ENCODE measurements around the gene GRIN2A. TPM values are rescaled to one million over a fixed set of nuclear protein-coding genes. Genes with fewer than 3 reads are reported as not detected.

GRIN2A gene
- polyA plus RNA-seq, 2 of the 4 experiments (the other 2 are of a cell fraction), result not detected

GRCh38 chr16:9949396-9949795, 232.8 kb downstream of the GRIN2A start:
- Histone ChIP-seq H3K4me2 (no peak overlapping the region), H3K9me3 (no peaks in the 10 kb centered on the region), H3K4me3 (no peak overlapping the region), H3K4me1 (no peaks in the 10 kb centered on the region), H3K27ac (no peak overlapping the region)
- 12% methylated on average over 5 of the region's 5 CpGs for WGBS (ENCODE audit: missing lambda C conversion rate)
- no peak for ATAC-seq
- no peak for DNase-seq (ENCODE audit: low read depth in 1 of 2, low spot score in 1 of 2)
- TF ChIP-seq BHLHE40 (IDR thresholded peaks at IDR 0.05; ENCODE audit: low read depth, low read length), result no peak
- no peak for TF ChIP-seq PBX3 (IDR thresholded peaks at IDR 0.05)
- no peak for TF ChIP-seq NPAS2 (CRISPR knock-in tag; IDR thresholded peaks at IDR 0.05; ENCODE audit: borderline replicate concordance)
- TF ChIP-seq ZC3H11A (IDR thresholded peaks at IDR 0.05), result no peak
- no peak for TF ChIP-seq MAX (IDR thresholded peaks at IDR 0.05)
- no peak for TF ChIP-seq ZSCAN20 (CRISPR knock-in tag; IDR thresholded peaks at IDR 0.05)
- TF ChIP-seq HOXA7 (CRISPR knock-in tag; IDR thresholded peaks at IDR 0.05), result no peak
- no peak for TF ChIP-seq RCOR1 (IDR thresholded peaks at IDR 0.05; ENCODE audit: low read depth, low read length)
- TF ChIP-seq MAFK (IDR thresholded peaks at IDR 0.05; ENCODE audit: partially characterized antibody), result no peak
- no peak for TF ChIP-seq CBX8 (IDR thresholded peaks at IDR 0.05)
- FAIRE-seq, result no peak
- ChIA-PET CTCF (no interaction called here), POLR2A (no interaction called here)

- Histone ChIP-seq H3K4me2 (no peak overlapping the region), H3K27ac (no peak overlapping the region), H3K4me3 (no peak overlapping the region), H3K9me3 (no peaks in the 10 kb centered on the region), H3K4me1 (no peaks in the 10 kb centered on the region)
- DNase-seq (ENCODE audit: low read depth in 1 of 2, low spot score in 1 of 2) (no peak), ATAC-seq (no peak), FAIRE-seq (no peak)
- ChIA-PET POLR2A (no interaction called here), CTCF (no interaction called here)
- WGBS (ENCODE audit: missing lambda C conversion rate), result 7% methylated on average over 4 of the region's 4 CpGs
- TF ChIP-seq HEYL (CRISPR knock-in tag; IDR thresholded peaks at IDR 0.05), result no peak
- TF ChIP-seq E2F6 (IDR thresholded peaks at IDR 0.05; ENCODE audit: borderline replicate concordance, low read depth), result no peak
- TF ChIP-seq NPAS2 (CRISPR knock-in tag; IDR thresholded peaks at IDR 0.05; ENCODE audit: borderline replicate concordance), result no peak
- no peak for TF ChIP-seq REST (IDR thresholded peaks at IDR 0.05)
- TF ChIP-seq CBX2 (IDR thresholded peaks at IDR 0.05; ENCODE audit: borderline replicate concordance, low read depth), result no peak
- TF ChIP-seq HOXA7 (CRISPR knock-in tag; IDR thresholded peaks at IDR 0.05), result no peak
- no peak for TF ChIP-seq RCOR1 (IDR thresholded peaks at IDR 0.05; ENCODE audit: low read depth, low read length)
- no peak for TF ChIP-seq NFE2L2 (conservative IDR thresholded peaks at IDR 0.05; ENCODE audit: low read length)
- TF ChIP-seq ZFP36 (IDR thresholded peaks at IDR 0.05; ENCODE audit: borderline replicate concordance, partially characterized antibody), result no peak
- no peak for TF ChIP-seq HES2 (IDR thresholded peaks at IDR 0.05)
- TF ChIP-seq CHD2 (IDR thresholded peaks at IDR 0.05; ENCODE audit: low read length, partially characterized antibody), result no peak
- no peak for TF ChIP-seq RARB (CRISPR knock-in tag; IDR thresholded peaks at IDR 0.05)
- TF ChIP-seq MAFK (IDR thresholded peaks at IDR 0.05; ENCODE audit: partially characterized antibody), result no peak
- TF ChIP-seq ZC3H11A (IDR thresholded peaks at IDR 0.05), result no peak
- TF ChIP-seq CBX8 (IDR thresholded peaks at IDR 0.05), result no peak
- TF ChIP-seq HOXB13 (CRISPR knock-in tag; IDR thresholded peaks at IDR 0.05; ENCODE audit: low read depth), result no peak
- TF ChIP-seq ELK1 (IDR thresholded peaks at IDR 0.05; ENCODE audit: low read depth, low read length), result no peak
- no peak for TF ChIP-seq RFX5 (IDR thresholded peaks at IDR 0.05)
Measured at GRCh38 chr16:9948933-9949332, 233.3 kb downstream of the GRIN2A start.
